Ovary (tissue), 3 donors: ENCODE results near the gene ADRM1.

ENCODE experiments used
- EP300 ChIP-seq: sonication (generic); formaldehyde crosslinking; IDR thresholded peaks from one replicate; pipeline ENCODE4 v1.6.1; 2017; ENCODE audit warnings: antibody characterized with exemption
- TF ChIP-seq, protein P1 (sequence below), 3 donors: fragments of 450-650 bp in 2 of 3; fragments of 200-600 bp in 1 of 3; IDR thresholded peaks; one replicate each; pipeline versions ENCODE4 v1.5.1 to v1.8.0; 2016 to 2022; ENCODE audit warnings: antibody characterized with exemption in 3 of 3, mild to moderate bottlenecking in 1 of 3
- donor health status: DM: no; HTN: no; CAD: no.

DNA sequence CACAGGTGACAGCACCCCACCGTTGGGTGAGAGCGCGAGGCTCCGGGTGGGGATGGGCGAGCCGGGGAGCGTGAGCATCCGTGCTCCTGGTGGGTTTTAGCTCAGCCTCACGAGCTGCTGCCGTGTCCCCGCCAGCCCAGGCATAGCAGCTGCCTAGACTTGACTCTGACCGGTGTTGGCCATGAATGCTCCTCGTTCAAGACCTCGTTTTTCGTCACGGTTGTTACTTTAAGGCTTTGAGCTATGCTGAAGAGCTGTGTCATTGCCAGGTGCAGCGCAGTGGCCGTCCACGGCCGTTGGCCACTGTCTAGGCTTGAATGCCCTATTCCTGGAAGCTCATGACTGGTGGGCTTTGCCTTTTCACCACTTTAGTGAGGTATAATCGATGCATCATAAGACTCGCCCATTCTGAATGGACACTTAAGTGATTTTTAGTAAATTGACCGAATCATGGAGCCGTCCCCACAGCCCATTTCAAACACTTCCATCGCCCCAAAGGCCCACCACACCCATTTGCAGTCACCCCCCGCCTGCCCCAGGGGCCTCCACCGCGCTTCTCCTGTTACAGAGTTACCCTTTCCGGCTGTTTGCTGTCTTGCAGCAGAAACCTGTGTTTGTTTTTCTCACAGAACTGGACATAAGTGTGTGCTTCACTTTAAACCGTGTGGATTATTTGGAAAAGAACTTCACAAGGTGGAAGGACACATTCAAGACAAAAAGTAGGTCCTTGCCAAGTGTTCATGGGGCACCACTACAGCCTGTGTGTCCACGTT is 21.4 kb upstream of the ADRM1 start:
- TF ChIP-seq EP300, result no peak
- TF ChIP-seq, protein P1, sequence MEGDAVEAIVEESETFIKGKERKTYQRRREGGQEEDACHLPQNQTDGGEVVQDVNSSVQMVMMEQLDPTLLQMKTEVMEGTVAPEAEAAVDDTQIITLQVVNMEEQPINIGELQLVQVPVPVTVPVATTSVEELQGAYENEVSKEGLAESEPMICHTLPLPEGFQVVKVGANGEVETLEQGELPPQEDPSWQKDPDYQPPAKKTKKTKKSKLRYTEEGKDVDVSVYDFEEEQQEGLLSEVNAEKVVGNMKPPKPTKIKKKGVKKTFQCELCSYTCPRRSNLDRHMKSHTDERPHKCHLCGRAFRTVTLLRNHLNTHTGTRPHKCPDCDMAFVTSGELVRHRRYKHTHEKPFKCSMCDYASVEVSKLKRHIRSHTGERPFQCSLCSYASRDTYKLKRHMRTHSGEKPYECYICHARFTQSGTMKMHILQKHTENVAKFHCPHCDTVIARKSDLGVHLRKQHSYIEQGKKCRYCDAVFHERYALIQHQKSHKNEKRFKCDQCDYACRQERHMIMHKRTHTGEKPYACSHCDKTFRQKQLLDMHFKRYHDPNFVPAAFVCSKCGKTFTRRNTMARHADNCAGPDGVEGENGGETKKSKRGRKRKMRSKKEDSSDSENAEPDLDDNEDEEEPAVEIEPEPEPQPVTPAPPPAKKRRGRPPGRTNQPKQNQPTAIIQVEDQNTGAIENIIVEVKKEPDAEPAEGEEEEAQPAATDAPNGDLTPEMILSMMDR (IDR thresholded peaks at IDR 0.05), result no peak
